Stimulated activated CD8-positive, alpha-beta memory T cell treated with anti-CD3 and anti-CD28 coated beads, Interleukin-2, amount 100 ng/mL, for 1 hour (primary cell): ENCODE data around the gene EXOC7.
"Not testable (repeated sequence)": the region's sequence is repeated elsewhere in the genome, so short reads cannot be mapped to it uniquely, and the experiment has no call there.

ENCODE experiments used
- DNase-seq, 2 donors: peaks; one replicate each; pipeline ENCODE4 v3.0.0-alpha.2; 2020; ENCODE audit warnings: low read depth in 2 of 2

The EXOC7 gene

DNA sequence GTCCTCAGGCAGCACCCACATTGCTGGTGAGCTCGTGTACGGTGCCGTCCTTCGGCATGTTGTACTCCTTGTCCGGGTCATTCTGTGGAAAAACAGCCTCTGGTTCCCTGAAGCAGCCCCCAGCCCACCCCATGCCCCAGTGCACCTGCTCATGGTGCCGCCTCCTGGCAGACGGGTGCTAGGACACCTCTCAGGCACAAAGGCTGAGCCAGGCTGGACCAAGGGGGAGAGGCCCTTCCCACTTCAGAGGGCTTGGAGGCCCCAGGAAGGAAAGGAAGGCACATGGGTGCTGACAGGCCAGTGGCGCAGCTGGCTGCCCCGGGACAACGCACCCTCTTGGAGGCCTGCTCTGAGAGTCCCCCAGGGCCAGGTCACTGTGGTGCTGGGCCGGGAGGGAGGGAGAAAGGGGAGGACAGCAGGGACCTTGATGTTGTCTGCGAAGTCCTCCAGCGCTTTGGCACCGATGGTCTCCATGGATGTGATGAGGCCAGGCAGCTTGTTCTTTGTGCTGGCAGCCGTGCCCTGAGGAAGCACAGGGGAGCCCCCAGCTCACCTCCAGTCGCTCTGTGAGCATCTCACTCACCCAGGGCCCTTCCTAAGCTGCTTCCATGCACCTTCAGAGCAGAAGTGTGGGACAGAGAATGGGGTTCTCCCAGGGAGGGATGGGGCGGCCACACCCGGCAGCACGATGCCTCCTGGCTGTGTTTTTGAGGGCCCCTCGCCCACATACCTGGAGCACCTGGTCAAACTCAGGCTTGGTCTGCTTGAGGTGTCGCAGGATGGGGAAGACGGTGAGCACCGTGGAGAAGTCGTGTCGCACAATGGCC lies 15.3 kb downstream of the EXOC7 start:
- no peak for DNase-seq

DNA sequence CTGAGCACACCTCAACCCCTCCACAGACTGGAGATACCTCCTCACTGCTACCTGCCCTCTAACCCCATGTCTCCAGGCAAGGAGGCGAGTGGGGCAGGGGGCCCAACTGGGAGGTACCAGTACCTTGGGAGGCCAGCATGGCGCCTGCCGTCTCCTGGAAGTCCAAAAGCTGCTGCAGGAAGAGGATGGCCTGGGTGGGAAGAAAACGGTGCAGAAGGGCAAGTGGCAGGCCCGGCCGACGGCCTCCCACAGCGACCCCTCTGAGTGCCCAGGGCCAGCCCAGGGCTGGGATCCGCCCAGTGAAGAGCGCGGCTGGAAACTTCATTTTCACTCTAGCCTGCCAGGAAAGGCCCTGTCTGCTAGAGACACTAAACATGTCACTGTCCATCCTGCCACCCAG lies 16.1 kb downstream of the EXOC7 start:
- DNase-seq: no peak

DNA sequence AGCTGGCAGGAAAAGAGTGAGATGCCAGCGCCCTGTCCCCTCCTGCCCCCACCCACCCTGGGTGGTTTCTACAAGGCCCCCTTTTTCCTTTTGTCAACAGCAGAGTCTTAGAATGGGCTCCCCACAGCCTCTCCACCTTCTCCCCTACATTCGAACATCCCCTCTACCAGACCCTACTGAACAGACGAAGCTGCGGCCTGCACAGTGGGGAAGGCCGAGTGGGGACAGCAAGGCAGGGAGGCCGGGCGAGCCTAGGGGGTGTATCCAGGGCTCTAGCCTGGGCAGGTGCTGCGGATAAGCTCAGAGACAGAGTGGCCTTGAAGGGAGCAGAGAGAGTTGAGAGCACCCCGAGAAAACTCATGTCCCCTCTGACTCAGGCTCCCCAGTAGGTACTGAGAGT lies 17.2 kb downstream of the EXOC7 start:
- DNase-seq: no peak

DNA sequence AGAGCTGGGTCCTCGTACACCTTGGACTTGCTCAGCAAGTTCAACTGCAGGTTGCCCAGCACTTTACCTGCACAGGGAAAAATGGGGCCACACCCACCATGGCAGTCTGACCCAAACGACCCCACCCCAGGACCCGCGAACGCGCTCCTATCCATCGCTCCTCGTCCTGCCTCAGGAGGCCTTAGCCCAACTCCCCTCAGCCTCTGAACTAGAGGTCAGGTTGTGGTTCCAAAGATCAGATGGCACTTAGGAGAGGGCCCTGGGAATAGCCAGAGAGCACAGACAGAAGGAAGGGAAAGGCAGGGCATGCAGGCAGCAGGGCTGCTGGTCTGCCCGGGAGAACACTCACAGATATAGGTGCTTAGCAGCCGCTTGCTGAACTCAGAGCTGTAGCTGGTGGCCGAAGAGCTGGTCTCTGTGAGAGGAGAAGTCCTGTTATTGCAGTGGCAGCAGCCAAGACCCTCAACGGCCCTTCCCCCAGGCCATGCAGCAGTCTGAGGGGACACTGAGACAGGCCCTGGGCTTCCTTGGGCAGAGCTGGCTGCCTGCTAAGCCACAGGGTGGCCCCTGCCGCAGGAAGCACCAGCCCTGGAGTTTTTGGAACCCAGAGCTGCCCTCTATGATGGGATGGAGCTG lies 17.7 kb downstream of the EXOC7 start:
- no peak for DNase-seq

- DNase-seq: no peak
These were observed 18.4 kb downstream of the EXOC7 start for GRCh38 chr17:76085066-76085730.

- no peak for DNase-seq
These were observed 19.9 kb downstream of the EXOC7 start for GRCh38 chr17:76083536-76084182.

DNA sequence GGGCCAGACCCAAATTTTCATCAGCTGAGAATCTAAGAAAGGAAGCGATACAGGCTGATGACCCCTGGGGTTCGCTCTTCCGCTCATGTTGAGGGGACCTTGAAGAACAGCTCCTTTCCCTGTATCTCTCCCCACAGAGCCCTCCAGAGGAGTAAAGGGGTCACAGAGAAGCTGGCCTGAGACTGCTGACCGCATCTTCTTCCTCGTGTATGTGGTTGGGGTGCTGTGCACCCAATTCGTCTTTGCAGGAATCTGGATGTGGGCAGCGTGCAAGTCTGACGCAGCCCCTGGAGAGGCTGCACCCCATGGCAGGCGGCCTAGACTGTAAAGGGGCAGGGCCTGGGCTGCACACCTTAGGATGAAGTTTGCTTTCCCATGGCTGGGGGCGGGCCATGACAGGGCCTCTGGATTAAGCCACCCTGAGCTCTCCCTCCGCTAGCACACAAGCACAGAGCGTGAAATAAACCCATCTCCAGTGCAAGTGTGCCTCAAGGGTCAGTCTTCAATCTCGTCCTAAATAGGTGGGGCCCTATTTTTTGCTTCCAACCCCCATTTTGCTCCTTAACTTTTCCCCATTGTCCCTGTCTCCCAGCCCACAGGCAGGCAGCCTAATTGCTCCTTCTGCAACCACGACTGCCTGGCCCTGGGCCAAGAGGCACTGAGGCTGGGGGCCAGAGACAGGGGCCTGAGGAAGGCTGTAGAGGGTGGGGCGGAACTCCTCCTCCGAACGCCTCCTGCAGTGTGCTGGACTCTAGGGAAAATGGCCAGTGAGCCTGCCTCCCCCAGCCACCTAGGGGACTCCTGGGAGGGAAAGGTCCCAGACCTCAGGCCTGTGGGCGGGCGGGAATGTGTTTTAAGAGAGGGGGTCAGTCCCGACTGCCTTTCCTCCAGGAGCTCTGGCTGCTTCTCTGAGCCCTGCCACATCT lies 21.0 kb downstream of the EXOC7 start:
- DNase-seq: no peak

DNA sequence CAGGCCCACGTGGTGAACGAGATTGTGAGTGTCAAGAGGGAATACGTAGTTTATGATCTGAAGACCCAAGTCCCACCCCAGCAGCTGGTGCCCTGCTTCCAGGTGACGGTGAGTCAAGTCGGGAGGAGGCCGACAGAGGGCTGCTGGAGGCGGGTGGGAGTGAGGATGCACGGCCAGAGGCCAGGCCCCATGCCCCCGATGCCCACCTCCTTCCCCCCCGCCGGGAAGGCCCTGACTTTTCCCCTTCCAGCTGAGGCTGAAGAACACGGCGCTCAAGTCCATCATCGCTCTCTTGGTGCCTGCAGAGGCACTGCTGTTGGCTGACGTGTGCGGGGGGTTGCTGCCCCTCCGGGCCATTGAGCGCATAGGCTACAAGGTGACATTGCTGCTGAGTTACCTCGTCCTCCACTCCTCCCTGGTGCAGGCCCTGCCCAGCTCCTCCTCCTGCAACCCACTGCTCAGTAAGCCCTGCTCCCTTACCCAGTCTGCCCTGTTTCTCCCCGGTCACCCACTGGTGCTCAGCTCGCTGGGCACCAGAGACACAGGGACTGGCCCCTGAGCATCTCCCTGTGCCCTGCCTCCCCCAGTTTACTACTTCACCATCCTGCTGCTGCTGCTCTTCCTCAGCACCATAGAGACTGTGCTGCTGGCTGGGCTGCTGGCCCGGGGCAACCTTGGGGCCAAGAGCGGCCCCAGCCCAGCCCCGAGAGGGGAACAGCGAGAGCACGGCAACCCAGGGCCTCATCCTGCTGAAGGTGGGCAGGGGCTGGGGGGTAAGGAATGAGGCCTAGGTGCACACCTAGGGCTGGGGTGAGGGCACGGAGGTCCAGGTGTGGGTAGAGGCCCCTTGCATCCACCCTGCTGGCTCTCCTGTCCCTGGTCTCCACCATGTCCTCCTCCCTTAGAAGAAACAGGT lies 22.0 kb downstream of the EXOC7 start:
- DNase-seq: no peak

- DNase-seq: no peak
These were observed 22.8 kb downstream of the EXOC7 start for GRCh38 chr17:76080768-76081287.

GRCh38 chr17:76079956-76080767 lies 23.4 kb downstream of the EXOC7 start:
- DNase-seq: no peak

- no peak for DNase-seq
These were observed 24.0 kb downstream of the EXOC7 start for GRCh38 chr17:76079535-76079955.

DNA sequence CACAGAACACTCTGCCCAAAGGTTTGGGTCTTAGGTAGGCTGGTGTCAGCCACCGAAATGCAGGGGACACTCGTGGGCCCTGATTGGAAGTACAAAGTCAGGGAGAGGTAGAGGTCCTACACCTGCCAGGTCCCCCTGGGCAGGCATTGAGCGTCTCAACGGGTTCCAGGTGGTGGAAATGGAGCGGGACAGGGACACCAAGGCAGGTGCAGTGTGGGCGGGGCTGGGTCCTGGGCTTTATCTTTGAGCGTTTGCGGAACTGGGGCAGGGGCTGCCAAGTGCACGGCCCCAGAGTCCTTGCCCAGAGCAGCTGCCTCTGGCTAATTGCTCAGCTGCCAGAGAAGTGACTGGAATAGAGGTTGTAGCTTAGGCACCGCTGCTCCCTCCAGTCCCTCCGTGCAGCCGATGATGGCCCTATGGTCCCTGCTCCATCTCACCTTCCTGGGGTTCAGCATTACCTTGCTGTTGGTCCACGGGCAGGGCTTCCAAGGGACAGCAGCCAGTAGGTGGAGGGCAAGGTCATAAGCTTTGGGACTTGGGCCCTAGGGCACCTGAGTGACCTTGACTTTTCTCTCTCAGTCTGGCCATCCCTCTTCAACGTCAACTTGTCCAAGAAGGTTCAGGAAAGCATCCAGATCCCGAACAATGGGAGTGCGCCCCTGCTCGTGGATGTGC lies 24.6 kb downstream of the EXOC7 start, which contains the start of gene ZACN:
TSS of gene ZACN (plus strand) at position 323 of the 675 bp plus-strand sequence. CDS start at position 406, 83 bp downstream.
- DNase-seq: no peak

DNA sequence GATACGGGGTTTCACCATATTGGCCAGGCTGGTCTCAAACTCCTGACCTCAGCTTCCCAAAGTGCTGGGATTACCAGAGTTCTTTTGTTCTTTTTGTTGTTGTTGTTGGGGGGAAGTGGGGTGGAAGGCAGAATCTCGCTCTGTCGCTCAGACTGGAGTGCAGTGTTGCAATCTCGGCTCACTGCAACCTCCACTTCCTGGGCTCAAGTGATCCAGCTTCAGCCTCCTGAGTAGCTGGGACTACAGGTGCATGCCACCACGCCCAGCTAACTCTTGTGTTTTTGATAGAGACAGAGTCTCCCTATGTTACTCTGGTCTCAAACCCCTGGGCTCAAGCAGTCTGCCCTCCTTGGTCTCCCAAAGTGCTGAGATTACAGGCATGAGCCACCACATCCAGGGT lies 25.2 kb downstream of the EXOC7 start:
- not testable (repeated sequence) for DNase-seq

DNA sequence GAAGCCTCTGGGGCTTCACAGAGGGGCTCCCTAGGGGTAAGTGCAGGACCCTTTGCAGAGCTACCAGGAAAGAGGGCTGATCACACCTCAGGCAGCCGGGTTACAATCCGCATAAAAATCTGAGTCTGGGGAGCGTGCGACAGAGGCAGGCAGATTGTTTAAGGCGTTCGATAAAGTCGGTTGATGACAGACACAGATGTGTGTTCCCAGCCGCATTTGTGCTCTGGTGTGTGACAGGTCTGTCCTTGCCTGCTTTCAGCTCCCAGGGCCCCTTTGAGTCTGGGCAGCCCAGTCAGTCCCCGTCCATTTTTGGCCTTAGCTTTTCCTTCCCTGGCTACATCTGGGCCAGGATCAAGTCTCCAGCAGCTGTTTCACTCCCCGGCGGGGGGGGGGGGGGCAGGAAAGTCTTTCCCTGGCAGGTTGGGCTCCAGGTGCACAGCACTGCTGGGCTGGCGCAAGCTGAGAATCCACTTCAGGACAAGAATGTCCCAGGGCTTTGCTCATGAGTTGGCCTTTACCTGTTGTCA lies 25.9 kb downstream of the EXOC7 start:
- no peak for DNase-seq

DNA sequence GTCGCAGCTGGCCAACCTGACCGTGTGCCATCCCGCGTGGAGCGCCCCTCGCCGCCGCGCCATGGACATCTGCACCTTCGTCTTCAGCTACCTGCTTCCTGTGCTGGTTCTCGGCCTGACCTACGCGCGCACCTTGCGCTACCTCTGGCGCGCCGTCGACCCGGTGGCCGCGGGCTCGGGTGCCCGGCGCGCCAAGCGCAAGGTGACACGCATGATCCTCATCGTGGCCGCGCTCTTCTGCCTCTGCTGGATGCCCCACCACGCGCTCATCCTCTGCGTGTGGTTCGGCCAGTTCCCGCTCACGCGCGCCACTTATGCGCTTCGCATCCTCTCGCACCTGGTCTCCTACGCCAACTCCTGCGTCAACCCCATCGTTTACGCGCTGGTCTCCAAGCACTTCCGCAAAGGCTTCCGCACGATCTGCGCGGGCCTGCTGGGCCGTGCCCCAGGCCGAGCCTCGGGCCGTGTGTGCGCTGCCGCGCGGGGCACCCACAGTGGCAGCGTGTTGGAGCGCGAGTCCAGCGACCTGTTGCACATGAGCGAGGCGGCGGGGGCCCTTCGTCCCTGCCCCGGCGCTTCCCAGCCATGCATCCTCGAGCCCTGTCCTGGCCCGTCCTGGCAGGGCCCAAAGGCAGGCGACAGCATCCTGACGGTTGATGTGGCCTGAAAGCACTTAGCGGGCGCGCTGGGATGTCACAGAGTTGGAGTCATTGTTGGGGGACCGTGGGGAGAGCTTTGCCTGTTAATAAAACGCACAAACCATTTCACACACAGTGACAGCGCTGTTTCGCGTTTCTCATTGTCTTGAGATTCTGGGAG lies 26.6 kb downstream of the EXOC7 start:
- no peak for DNase-seq

GRCh38 chr17:76076146-76076764 lies 27.3 kb downstream of the EXOC7 start:
- DNase-seq: no peak
